K562 (cell line): ENCODE results near the gene POLD1. TPM values are rescaled to one million over a fixed set of nuclear protein-coding genes. Genes with fewer than 3 reads are reported as not detected.

Experiments
- BRCA1 ChIP-seq, 2 experiments: fragments of 450-650 bp in 1 of 2; sonication (generic) in 1 of 2; formaldehyde crosslinking in 1 of 2; IDR thresholded peaks; 2 replicates each; pipeline versions ENCODE4 v1.5.0 to v1.6.1; 2017 to 2020; ENCODE audit warnings: mild to moderate bottlenecking in 1 of 2, missing genetic modification reagents in 1 of 2
- C11orf30 ChIP-seq: fragments of 450-650 bp; IDR thresholded peaks from 2 replicates; pipeline ENCODE4 v1.6.1; 2016; ENCODE audit warnings: low read depth, mild to moderate bottlenecking
- CCNT2 ChIP-seq: IDR thresholded peaks from 2 replicates; pipeline ENCODE4 v1.6.1; 2011; ENCODE audit warnings: borderline replicate concordance, low read depth, mild to moderate bottlenecking, moderate library complexity, mixed read lengths, low read length; ENCODE audit not compliant: insufficient read length; ENCODE audit errors: extremely low read depth
- EHMT2 ChIP-seq: fragments of 450-650 bp; IDR thresholded peaks from 2 replicates; pipeline ENCODE4 v1.6.1; 2018; ENCODE audit warnings: antibody characterized with exemption
- HINFP ChIP-seq: fragments of 450-650 bp; conservative IDR thresholded peaks from 2 replicates; pipeline ENCODE4 v1.6.1; 2016; ENCODE audit warnings: missing genetic modification characterization, low read depth, mild to moderate bottlenecking, control low read depth, missing compliant biosample characterization
- PTTG1 ChIP-seq: fragments of 450-650 bp; IDR thresholded peaks from 2 replicates; pipeline ENCODE4 v1.6.1; 2016; ENCODE audit warnings: low read depth, mild to moderate bottlenecking, missing genetic modification characterization, missing compliant biosample characterization
- RBM39 ChIP-seq: fragments of 200-400 bp; formaldehyde crosslinking; optimal IDR thresholded peaks from 2 replicates; pipeline ENCODE3; 2018; ENCODE audit warnings: low read depth, low read length
- SAFB ChIP-seq: fragments of 200-400 bp; formaldehyde crosslinking; IDR thresholded peaks from 2 replicates; pipeline ENCODE4 v1.6.1; 2017; ENCODE audit warnings: low read depth, low read length, borderline replicate concordance
- SP2 ChIP-seq: IDR thresholded peaks from 2 replicates; pipeline ENCODE4 v1.6.1; 2011; ENCODE audit warnings: mild to moderate bottlenecking, low read depth, low read length, moderate library complexity; ENCODE audit not compliant: poor library complexity, severe bottlenecking; ENCODE audit errors: extremely low read depth
- THAP12 ChIP-seq: fragments of 250-450 bp; sonication (Bioruptor Pico); IDR thresholded peaks from 2 replicates; pipeline ENCODE4 v1.9.0; 2021; ENCODE audit warnings: mild to moderate bottlenecking, inconsistent platforms
- U2AF1 ChIP-seq: fragments of 200-400 bp; formaldehyde crosslinking; optimal IDR thresholded peaks from 2 replicates; pipeline ENCODE3; 2017; ENCODE audit warnings: mild to moderate bottlenecking, low read depth, low read length, moderate library complexity
- ZNF184 ChIP-seq: sonication (generic); formaldehyde crosslinking; IDR thresholded peaks from 2 replicates; pipeline ENCODE4 v1.5.0; 2020; ENCODE audit warnings: missing genetic modification reagents
- polyA plus RNA-seq, 8 experiments: library from polyadenylated mRNA; depleted of rRNA in 4 of 8; stranded (reverse) in 5 of 8; unstranded in 3 of 8; fragments of >200 nt; fragmentation: Nextera tagmentation in 2 of 8; fragmentation: Illumina TruSeq in 1 of 8; extraction: Ambion mirVana in 2 of 8; extraction: Trizol in 1 of 8; gene quantifications; 2 replicates each; pipeline versions ENCODE4 v1.2.1 to v1.2.3, GENCODE V29; 2011 to 2014; ENCODE audit warnings: inconsistent platforms in 1 of 8, missing spikeins in 1 of 8
- total RNA-seq, 7 experiments: library from RNA; depleted of rRNA in 6 of 7; stranded (reverse); fragments of >200 nt in 6 of 7; fragmentation: Illumina TruSeq in 2 of 7; extraction: Trizol in 2 of 7; gene quantifications; 2 replicates each; pipeline versions ENCODE4 v1.2.1 to v1.2.3, GENCODE V29; 2011 to 2021; ENCODE audit warnings: low replicate concordance in 1 of 7

POLD1 gene
- total and polyA plus RNA-seq, 9 of the 15 experiments (the other 6 are each of a cell fraction or from before 2014, with no cell fraction given), result 1.3 to 312 (median 47.8) TPM

GRCh38 chr19:50416034-50416977 is 32.2 kb downstream of the POLD1 start (continued):
- TF ChIP-seq U2AF1, result no peak
- no peak for TF ChIP-seq C11orf30
- TF ChIP-seq CCNT2, result no peak
- TF ChIP-seq SP2, result no peak
- no peak for TF ChIP-seq HINFP (tag)
- TF ChIP-seq SAFB, result no peak
- no peak for TF ChIP-seq RBM39
- no peak for TF ChIP-seq ZNF184 (CRISPR knock-in tag)
- no peak for TF ChIP-seq PTTG1 (tag)
- no peak for TF ChIP-seq THAP12 (CRISPR knock-in tag)
- TF ChIP-seq EHMT2, result no peak
- no peak for TF ChIP-seq BRCA1 (IDR thresholded peaks at IDR 0.05)
- no peak for TF ChIP-seq BRCA1 (CRISPR knock-in tag; IDR thresholded peaks at IDR 0.05)
- TF ChIP-seq, all 486 proteins: peak for 17
